CD4-positive, alpha-beta T cell treated with Interferon alpha-2 for 1 hour (primary cell): ENCODE results near the gene PRKCZ.
A peak's percentile ranks its signal among the peaks of the same experiment; 100 is the strongest.

Experiments
- DNase-seq, 2 donors: peaks; one replicate each; pipeline ENCODE4 v3.0.0-alpha.2; 2020 to 2022

The PRKCZ gene

GRCh38 chr1:2181752-2182151 lies 131.5 kb downstream of the PRKCZ start:
- no peak for DNase-seq

- no peak for DNase-seq
Observed at GRCh38 chr1:2182376-2182775, 132.2 kb downstream of the PRKCZ start.

- no peak for DNase-seq
Observed at GRCh38 chr1:2183937-2184334, 133.7 kb downstream of the PRKCZ start.

- DNase-seq, result no peak
Observed at GRCh38 chr1:2184531-2184930, 134.3 kb downstream of the PRKCZ start.

GRCh38 chr1:2184934-2185333 lies 134.7 kb downstream of the PRKCZ start:
- DNase-seq, result no peak

- no peak for DNase-seq
Observed at GRCh38 chr1:2185880-2186855, 136.0 kb downstream of the PRKCZ start.

GRCh38 chr1:2186901-2187300 lies 136.7 kb downstream of the PRKCZ start:
- DNase-seq, result no peak

GRCh38 chr1:2187619-2188018 lies 137.4 kb downstream of the PRKCZ start:
- no peak for DNase-seq

GRCh38 chr1:2188336-2188735 lies 138.1 kb downstream of the PRKCZ start:
- no peak for DNase-seq

- DNase-seq, result peak; percentile 93 to 95
Observed at GRCh38 chr1:2189459-2190425, 139.5 kb downstream of the PRKCZ start.

GRCh38 chr1:2190491-2190976 lies 140.3 kb downstream of the PRKCZ start:
- DNase-seq, result no peak

- no peak for DNase-seq
Observed at GRCh38 chr1:2192031-2192995, 142.1 kb downstream of the PRKCZ start.

GRCh38 chr1:2193514-2194281 lies 143.5 kb downstream of the PRKCZ start:
- DNase-seq, result no peak

- peak; percentile 75 to 86 for DNase-seq
Observed at GRCh38 chr1:2194319-2194897, 144.2 kb downstream of the PRKCZ start, which contains the start of gene FAAP20. TSS of gene FAAP20 (minus strand) at chr1:2194772. CDS start at chr1:2194749, 23 bp downstream.

- DNase-seq, result peak; percentile 88 to 91
Observed at GRCh38 chr1:2194898-2195673, 144.9 kb downstream of the PRKCZ start.

- no peak for DNase-seq
Observed at GRCh38 chr1:2195785-2196184, 145.6 kb downstream of the PRKCZ start.

GRCh38 chr1:2196901-2197638 lies 146.9 kb downstream of the PRKCZ start:
- no peak for DNase-seq

- DNase-seq, result no peak
Observed at GRCh38 chr1:2197707-2198165, 147.5 kb downstream of the PRKCZ start.

- DNase-seq, result no peak
Observed at GRCh38 chr1:2198571-2198970, 148.4 kb downstream of the PRKCZ start.
